PFSK-1 (cell line): ENCODE results near the gene CADM2.

Experiments used
- FOXP2 ChIP-seq: optimal IDR thresholded peaks from 2 replicates; pipeline ENCODE3; 2011; ENCODE audit warnings: borderline replicate concordance, control low read depth, inconsistent platforms; ENCODE audit not compliant: insufficient read depth; ENCODE audit errors: extremely low read length, extremely low read depth
- POLR2AphosphoS5 ChIP-seq: IDR thresholded peaks from 2 replicates; pipeline ENCODE4 v1.6.1; 2012; ENCODE audit warnings: low read depth, mild to moderate bottlenecking, control low read depth, low read length, moderate library complexity
- REST ChIP-seq, 2 experiments: IDR thresholded peaks; 2 replicates each; pipeline versions ENCODE4 v1.6.1 to v1.8.0; 2011 to 2012; ENCODE audit warnings: low read depth in 2 of 2, low read length in 2 of 2, control low read depth in 1 of 2, inconsistent platforms in 1 of 2, mild to moderate bottlenecking in 1 of 2, moderate library complexity in 1 of 2; ENCODE audit not compliant: insufficient read depth in 1 of 2
- SIN3A ChIP-seq: IDR thresholded peaks from 2 replicates; pipeline ENCODE4 v1.6.1; 2012; ENCODE audit warnings: mild to moderate bottlenecking, low read length, moderate library complexity, borderline replicate concordance; ENCODE audit not compliant: insufficient read depth
- TAF1 ChIP-seq: IDR thresholded peaks from 2 replicates; pipeline ENCODE4 v1.6.1; 2012; ENCODE audit warnings: low read length, control low read depth, borderline replicate concordance; ENCODE audit not compliant: insufficient read depth

The CADM2 gene

DNA sequence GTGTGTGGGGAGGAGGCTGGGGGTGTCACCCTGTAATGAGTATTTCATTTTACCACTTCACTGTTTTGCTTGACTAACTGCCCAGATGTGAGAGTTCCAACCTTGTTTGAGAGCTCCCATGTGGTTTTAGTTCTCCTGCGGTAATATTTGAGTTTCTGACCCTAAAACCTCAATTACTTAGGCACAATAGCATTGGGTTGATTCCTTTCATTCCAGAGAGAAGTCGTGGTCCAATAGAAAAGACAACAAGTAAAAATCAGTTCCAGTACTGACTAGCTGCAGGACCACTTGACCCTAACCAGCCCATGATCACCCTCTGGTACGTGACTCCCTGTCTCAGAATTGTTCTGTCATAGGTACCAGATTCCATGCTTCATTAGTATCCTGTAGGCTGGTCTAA, 630.4 kb downstream of the CADM2 start:
- no peak for TF ChIP-seq SIN3A

GRCh38 chr3:85591451-85591850, 632.7 kb downstream of the CADM2 start:
- TF ChIP-seq POLR2AphosphoS5 (no peak), TAF1 (no peak), REST (IDR thresholded peaks at IDR 0.05; ENCODE audit: insufficient read depth in 1 of 2, low read depth in 2 of 2, low read length in 2 of 2) (no peak), FOXP2 (no peak)

DNA sequence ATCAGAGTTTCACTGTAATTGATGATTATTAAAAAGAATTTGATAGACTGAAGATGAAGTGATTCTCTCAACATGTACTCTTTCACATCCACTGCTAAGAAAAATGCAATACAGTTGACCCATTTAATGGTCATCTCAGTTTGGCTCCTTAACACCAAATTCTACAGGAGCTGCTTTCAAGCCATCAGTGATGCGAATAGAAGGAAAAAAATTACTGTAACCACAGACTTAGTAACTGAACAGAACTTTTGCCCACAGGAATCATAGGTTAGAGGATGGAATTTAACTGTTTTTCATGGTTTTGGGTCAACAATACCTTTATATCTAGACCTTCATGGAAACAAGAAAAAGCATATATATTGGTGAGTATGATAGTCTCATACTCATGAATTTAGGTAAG, 633.5 kb downstream of the CADM2 start:
- no peak for TF ChIP-seq FOXP2
- TF ChIP-seq TAF1: no peak
- no peak for TF ChIP-seq SIN3A
- no peak for TF ChIP-seq POLR2AphosphoS5
- no peak for TF ChIP-seq REST (IDR thresholded peaks at IDR 0.05; ENCODE audit: insufficient read depth in 1 of 2, low read depth in 2 of 2, low read length in 2 of 2)

DNA sequence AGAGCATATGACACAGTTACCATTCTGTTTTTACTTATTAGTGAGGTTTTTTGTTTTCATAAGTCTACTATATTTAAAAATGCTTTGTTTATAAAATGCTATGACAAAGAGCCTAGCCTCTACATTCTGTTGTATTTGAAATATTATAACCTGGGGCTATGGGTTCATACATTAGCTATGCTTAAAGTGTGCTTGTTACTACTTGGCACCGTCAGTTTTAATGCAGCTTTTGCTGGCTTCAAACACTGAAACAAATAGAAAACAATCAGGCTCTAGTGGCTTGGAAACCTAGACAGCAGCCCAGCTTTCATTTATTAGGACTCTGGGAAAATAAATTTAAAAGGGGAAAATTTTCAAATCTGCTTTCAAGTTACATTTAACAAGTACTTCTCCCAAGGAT, 635.9 kb downstream of the CADM2 start:
- TF ChIP-seq FOXP2: no peak
- TF ChIP-seq POLR2AphosphoS5: no peak
- no peak for TF ChIP-seq TAF1
- no peak for TF ChIP-seq REST (IDR thresholded peaks at IDR 0.05; ENCODE audit: insufficient read depth in 1 of 2, low read depth in 2 of 2, low read length in 2 of 2)
- TF ChIP-seq SIN3A: no peak

DNA sequence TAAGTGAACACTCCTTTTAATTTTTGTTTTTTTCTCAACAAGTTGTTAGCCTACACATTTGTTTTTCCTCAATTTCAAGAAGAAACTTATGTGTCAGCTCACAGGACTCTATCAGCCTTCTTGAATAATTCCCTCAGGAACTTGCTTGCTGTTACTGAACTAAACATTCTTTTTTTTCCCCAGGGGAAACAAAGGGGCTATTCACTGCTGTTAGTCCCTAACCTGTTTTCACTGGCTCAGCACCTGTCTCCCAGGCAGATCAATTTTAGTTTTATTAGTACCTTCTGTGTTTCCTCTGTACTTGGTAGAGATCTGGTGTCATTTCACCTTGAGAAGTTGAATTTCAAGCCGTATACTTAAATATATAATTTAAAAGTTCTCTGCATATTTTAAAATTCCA, 644.6 kb downstream of the CADM2 start:
- TF ChIP-seq FOXP2: no peak
- TF ChIP-seq TAF1: no peak
- no peak for TF ChIP-seq SIN3A
- TF ChIP-seq POLR2AphosphoS5: no peak
- TF ChIP-seq REST (IDR thresholded peaks at IDR 0.05; ENCODE audit: insufficient read depth in 1 of 2, low read depth in 2 of 2, low read length in 2 of 2): no peak

GRCh38 chr3:85604641-85605040, 645.9 kb downstream of the CADM2 start:
- TF ChIP-seq REST (IDR thresholded peaks at IDR 0.05; ENCODE audit: insufficient read depth in 1 of 2, low read depth in 2 of 2, low read length in 2 of 2) (no peak), FOXP2 (no peak), POLR2AphosphoS5 (no peak), SIN3A (no peak), TAF1 (no peak)
